ENCODE results near the gene ST6GALNAC1. TPM values are rescaled to one million over a fixed set of nuclear protein-coding genes. Genes with fewer than 3 reads are reported as not detected.

Gene ST6GALNAC1
- total and polyA plus RNA-seq, 2 of the 13 experiments (the other 11 are each of a cell fraction or from before 2014, with no cell fraction given): not detected

- TF ChIP-seq ZBTB10 (CRISPR knock-in tag; IDR thresholded peaks at IDR 0.05; ENCODE audit: borderline replicate concordance) (no peak), GPN1 (CRISPR knock-in tag; IDR thresholded peaks at IDR 0.05; ENCODE audit: borderline replicate concordance) (no peak), NFE2 (CRISPR knock-in tag; IDR thresholded peaks at IDR 0.05) (no peak), ZNF17 (CRISPR knock-in tag; IDR thresholded peaks at IDR 0.05) (no peak), SP1 (IDR thresholded peaks at IDR 0.05) (no peak), SP1 (CRISPR knock-in tag; IDR thresholded peaks at IDR 0.05) (no peak; the same call in none of the 2 replicates), BORCS8-MEF2B (CRISPR knock-in tag; IDR thresholded peaks at IDR 0.05) (peak; percentile 72), PRDM4 (CRISPR knock-in tag; IDR thresholded peaks at IDR 0.05; ENCODE audit: borderline replicate concordance) (no peak), ZNF296 (CRISPR knock-in tag; conservative IDR thresholded peaks at IDR 0.05) (peak; percentile 60), ZNF234 (CRISPR knock-in tag; conservative IDR thresholded peaks at IDR 0.05) (no peak), PAX8 (CRISPR knock-in tag; IDR thresholded peaks at IDR 0.05; ENCODE audit: borderline replicate concordance) (no peak), ZNF75D (CRISPR knock-in tag; IDR thresholded peaks at IDR 0.05; ENCODE audit: borderline replicate concordance) (no peak), ZBTB2 (CRISPR knock-in tag; IDR thresholded peaks at IDR 0.05; ENCODE audit: low read depth) (no peak), ZNF761 (CRISPR knock-in tag; conservative IDR thresholded peaks at IDR 0.05) (no peak), NKX3-1 (CRISPR knock-in tag; IDR thresholded peaks at IDR 0.05) (0 out of 2 replicates have a peak, but pooled peaks have one; percentile 56), ZFYVE20 (CRISPR knock-in tag; IDR thresholded peaks at IDR 0.05; ENCODE audit: borderline replicate concordance, low read depth) (no peak), ZNF572 (CRISPR knock-in tag; IDR thresholded peaks at IDR 0.05) (peak; percentile 82; the same call in 1 of the 2 replicates), SP4 (CRISPR knock-in tag; IDR thresholded peaks at IDR 0.05) (peak; percentile 94), NBN (conservative IDR thresholded peaks at IDR 0.05) (no peak), MXD4 (CRISPR knock-in tag; IDR thresholded peaks at IDR 0.05) (peak; percentile 72; the same call in 1 of the 2 replicates), STAT5B (CRISPR knock-in tag; IDR thresholded peaks at IDR 0.05) (no peak), ZNF777 (CRISPR knock-in tag; IDR thresholded peaks at IDR 0.05) (peak; percentile 75), KDM4B (CRISPR knock-in tag; IDR thresholded peaks at IDR 0.05) (0 out of 2 replicates have a peak, but pooled peaks have one; percentile 48)
- TF ChIP-seq, protein P1, sequence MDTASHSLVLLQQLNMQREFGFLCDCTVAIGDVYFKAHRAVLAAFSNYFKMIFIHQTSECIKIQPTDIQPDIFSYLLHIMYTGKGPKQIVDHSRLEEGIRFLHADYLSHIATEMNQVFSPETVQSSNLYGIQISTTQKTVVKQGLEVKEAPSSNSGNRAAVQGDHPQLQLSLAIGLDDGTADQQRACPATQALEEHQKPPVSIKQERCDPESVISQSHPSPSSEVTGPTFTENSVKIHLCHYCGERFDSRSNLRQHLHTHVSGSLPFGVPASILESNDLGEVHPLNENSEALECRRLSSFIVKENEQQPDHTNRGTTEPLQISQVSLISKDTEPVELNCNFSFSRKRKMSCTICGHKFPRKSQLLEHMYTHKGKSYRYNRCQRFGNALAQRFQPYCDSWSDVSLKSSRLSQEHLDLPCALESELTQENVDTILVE (CRISPR knock-in tag; IDR thresholded peaks at IDR 0.05): peak; percentile 39; the same call in 1 of the 2 replicates
These were observed 27.8 kb upstream of the ST6GALNAC1 start (continued) for GRCh38 chr17:76671123-76671911.

Data from HepG2 (cell line).